GM12878 (cell line): ENCODE results near the gene MYLK4.

ENCODE experiments used
- ATF2 ChIP-seq: IDR thresholded peaks from 2 replicates; pipeline ENCODE4 v1.6.1; 2012; ENCODE audit warnings: low read length, inconsistent platforms
- CHD2 ChIP-seq: IDR thresholded peaks from 2 replicates; pipeline ENCODE4 v1.6.1; 2011; ENCODE audit warnings: low read depth, low read length, improper control_type of control experiment, borderline replicate concordance
- GABPA ChIP-seq: IDR thresholded peaks from 2 replicates; pipeline ENCODE4 v1.6.1; 2014; ENCODE audit warnings: antibody characterized with exemption, low read depth, mild to moderate bottlenecking, inconsistent platforms
- GATAD2B ChIP-seq: fragments of 450-650 bp; conservative IDR thresholded peaks from 2 replicates; pipeline ENCODE4 v1.6.1; 2017; ENCODE audit warnings: low read depth, mild to moderate bottlenecking, moderate library complexity
- MTA3 ChIP-seq: IDR thresholded peaks from 2 replicates; pipeline ENCODE4 v1.6.1; 2012; ENCODE audit warnings: low read length, inconsistent platforms, borderline replicate concordance
- NR2F1 ChIP-seq: fragments of 450-650 bp; conservative IDR thresholded peaks from 2 replicates; pipeline ENCODE4 v1.6.1; 2017; ENCODE audit warnings: mild to moderate bottlenecking
- PAX8 ChIP-seq: fragments of 450-650 bp; IDR thresholded peaks from 2 replicates; pipeline ENCODE4 v1.6.1; 2017; ENCODE audit warnings: mild to moderate bottlenecking, moderate library complexity
- RFX5 ChIP-seq: IDR thresholded peaks from 2 replicates; pipeline ENCODE4 v1.6.1; 2011; ENCODE audit warnings: low read depth, low read length, improper control_type of control experiment
- SPI1 ChIP-seq: IDR thresholded peaks from 2 replicates; pipeline ENCODE4 v1.6.1; 2011; ENCODE audit warnings: low read depth, mild to moderate bottlenecking, low read length, moderate library complexity, borderline replicate concordance; ENCODE audit not compliant: insufficient read depth
- STAT1 ChIP-seq: fragments of 450-650 bp; conservative IDR thresholded peaks from 2 replicates; pipeline ENCODE4 v1.6.1; 2014; ENCODE audit warnings: antibody characterized with exemption, mild to moderate bottlenecking
- TAF1 ChIP-seq: IDR thresholded peaks from 2 replicates; pipeline ENCODE4 v1.6.1; 2011; ENCODE audit warnings: mild to moderate bottlenecking, low read depth, low read length, borderline replicate concordance
- YBX1 ChIP-seq: fragments of 450-650 bp; IDR thresholded peaks from 2 replicates; pipeline ENCODE4 v1.6.1; 2016; ENCODE audit warnings: antibody characterized with exemption
- TF ChIP-seq, protein P1 (sequence below), 3 experiments: IDR thresholded peaks in 2 of 3; conservative IDR thresholded peaks in 1 of 3; 2 replicates each; pipeline ENCODE4 v1.5.1; 2011; ENCODE audit warnings: low read depth in 3 of 3, low read length in 3 of 3, mild to moderate bottlenecking in 3 of 3, control low read depth in 2 of 3, moderate library complexity in 2 of 3, inconsistent platforms in 1 of 3, mixed read lengths in 1 of 3; ENCODE audit not compliant: control insufficient read depth in 2 of 3, insufficient read depth in 1 of 3; ENCODE audit errors: extremely low read depth in 1 of 3
- TF ChIP-seq, protein P2 (sequence below): fragments of 450-650 bp; IDR thresholded peaks from 2 replicates; pipeline ENCODE4 v1.6.1; 2017; ENCODE audit warnings: borderline replicate concordance

DNA sequence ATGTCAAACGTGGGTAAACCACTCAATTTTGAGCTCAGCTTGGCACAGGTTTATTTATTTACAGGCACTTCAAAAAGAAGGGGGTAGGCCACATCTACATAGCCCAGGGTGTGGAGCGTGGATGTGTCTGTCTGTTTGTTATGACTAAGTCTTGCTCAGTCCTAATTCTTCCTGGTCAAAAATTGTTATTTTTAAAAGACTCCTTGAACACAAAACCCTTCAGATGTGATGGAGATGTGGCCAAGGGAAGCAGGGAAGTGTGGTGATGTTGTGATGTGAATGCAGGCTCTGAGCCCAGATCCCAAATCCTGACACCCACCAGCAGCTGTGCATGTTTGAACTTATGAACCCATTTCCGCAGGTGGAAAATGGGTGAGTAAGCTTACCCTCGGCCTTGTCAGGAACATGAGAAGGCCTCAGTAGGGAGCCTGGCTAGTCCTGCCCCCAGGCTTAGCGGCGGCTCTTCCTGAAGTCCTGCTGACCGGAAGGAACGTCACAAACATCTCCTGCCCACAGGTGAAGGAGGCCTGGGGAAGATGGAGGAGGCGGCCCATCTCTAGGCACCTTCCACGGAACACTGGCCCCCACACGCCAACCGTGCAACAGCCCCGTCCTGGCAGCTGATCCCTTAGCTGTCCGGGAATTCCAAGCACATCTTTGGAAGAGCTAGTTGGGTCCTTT lies 119.7 kb downstream of the MYLK4 start:
- TF ChIP-seq PAX8 = no peak
- TF ChIP-seq, protein P1, sequence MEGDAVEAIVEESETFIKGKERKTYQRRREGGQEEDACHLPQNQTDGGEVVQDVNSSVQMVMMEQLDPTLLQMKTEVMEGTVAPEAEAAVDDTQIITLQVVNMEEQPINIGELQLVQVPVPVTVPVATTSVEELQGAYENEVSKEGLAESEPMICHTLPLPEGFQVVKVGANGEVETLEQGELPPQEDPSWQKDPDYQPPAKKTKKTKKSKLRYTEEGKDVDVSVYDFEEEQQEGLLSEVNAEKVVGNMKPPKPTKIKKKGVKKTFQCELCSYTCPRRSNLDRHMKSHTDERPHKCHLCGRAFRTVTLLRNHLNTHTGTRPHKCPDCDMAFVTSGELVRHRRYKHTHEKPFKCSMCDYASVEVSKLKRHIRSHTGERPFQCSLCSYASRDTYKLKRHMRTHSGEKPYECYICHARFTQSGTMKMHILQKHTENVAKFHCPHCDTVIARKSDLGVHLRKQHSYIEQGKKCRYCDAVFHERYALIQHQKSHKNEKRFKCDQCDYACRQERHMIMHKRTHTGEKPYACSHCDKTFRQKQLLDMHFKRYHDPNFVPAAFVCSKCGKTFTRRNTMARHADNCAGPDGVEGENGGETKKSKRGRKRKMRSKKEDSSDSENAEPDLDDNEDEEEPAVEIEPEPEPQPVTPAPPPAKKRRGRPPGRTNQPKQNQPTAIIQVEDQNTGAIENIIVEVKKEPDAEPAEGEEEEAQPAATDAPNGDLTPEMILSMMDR (IDR thresholded peaks at IDR 0.05 in 2 of 3, conservative IDR thresholded peaks at IDR 0.05 in 1 of 3; ENCODE audit: control insufficient read depth in 2 of 3, extremely low read depth in 1 of 3, insufficient read depth in 1 of 3, low read depth in 3 of 3, low read length in 3 of 3) = no peak
- no peak for TF ChIP-seq NR2F1
- TF ChIP-seq SPI1 = no peak
- TF ChIP-seq ATF2 = no peak
- TF ChIP-seq TAF1 = no peak
- no peak for TF ChIP-seq RFX5
- TF ChIP-seq, protein P2, sequence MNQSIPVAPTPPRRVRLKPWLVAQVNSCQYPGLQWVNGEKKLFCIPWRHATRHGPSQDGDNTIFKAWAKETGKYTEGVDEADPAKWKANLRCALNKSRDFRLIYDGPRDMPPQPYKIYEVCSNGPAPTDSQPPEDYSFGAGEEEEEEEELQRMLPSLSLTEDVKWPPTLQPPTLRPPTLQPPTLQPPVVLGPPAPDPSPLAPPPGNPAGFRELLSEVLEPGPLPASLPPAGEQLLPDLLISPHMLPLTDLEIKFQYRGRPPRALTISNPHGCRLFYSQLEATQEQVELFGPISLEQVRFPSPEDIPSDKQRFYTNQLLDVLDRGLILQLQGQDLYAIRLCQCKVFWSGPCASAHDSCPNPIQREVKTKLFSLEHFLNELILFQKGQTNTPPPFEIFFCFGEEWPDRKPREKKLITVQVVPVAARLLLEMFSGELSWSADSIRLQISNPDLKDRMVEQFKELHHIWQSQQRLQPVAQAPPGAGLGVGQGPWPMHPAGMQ = no peak
- TF ChIP-seq MTA3 = no peak
- TF ChIP-seq GATAD2B = no peak
- no peak for TF ChIP-seq YBX1
- TF ChIP-seq STAT1 = no peak
- TF ChIP-seq CHD2 = no peak
- TF ChIP-seq GABPA = no peak
